Measurements from ENCODE around the gene ENOX1. TPM values are rescaled to one million over a fixed set of nuclear protein-coding genes. Genes with fewer than 3 reads are reported as not detected.

ENOX1 gene
- polyA plus RNA-seq, 1 donor (not counting 4 experiments of a cell fraction or from before 2014, with no cell fraction given), result 1.1 TPM

- Histone ChIP-seq H3K4me3 (ENCODE audit: control insufficient read depth in 2 of 3, extremely low read depth in 1 of 3, insufficient read depth in 2 of 3, low read depth in 1 of 3, low read length in 3 of 3) (no peak overlapping the region), H3K36me3 (ENCODE audit: control insufficient read depth in 2 of 2, extremely low read depth in 1 of 2, insufficient read depth in 2 of 2, low read length in 2 of 2) (no peaks in the 10 kb centered on the region), H3K4me1 (ENCODE audit: control insufficient read depth, extremely low read depth, insufficient read depth, low read length) (no peaks in the 10 kb centered on the region), H3K4me2 (ENCODE audit: control insufficient read depth, extremely low read depth, insufficient read depth, low read depth, low read length) (no peak overlapping the region), H3K79me2 (ENCODE audit: control insufficient read depth, insufficient read depth, low read length) (no peaks in the 10 kb centered on the region), H4K20me1 (ENCODE audit: control insufficient read depth, extremely low read depth, insufficient read depth, low read length) (no peaks in the 10 kb centered on the region), H3K27ac (ENCODE audit: control insufficient read depth, insufficient read depth, low read length) (no peak overlapping the region), H3K9me1 (ENCODE audit: control insufficient read depth, extremely low read depth, insufficient read depth, low read length) (no peaks in the 10 kb centered on the region), H3K9me3 (ENCODE audit: control insufficient read depth, low read depth, low read length) (no peaks in the 10 kb centered on the region), H2AFZ (ENCODE audit: control insufficient read depth, low read length) (no peak overlapping the region), H3K9ac (ENCODE audit: control insufficient read depth, extremely low read depth, insufficient read depth, low read length) (no peak overlapping the region), H3K27me3 (ENCODE audit: control insufficient read depth, extremely low read depth, insufficient read depth, low read length) (peaks cover 4% of the 10 kb centered on the region)
- FAIRE-seq, result no peak
- no peak for TF ChIP-seq EZH2 (IDR thresholded peaks at IDR 0.05; ENCODE audit: low read length)
- no peak for TF ChIP-seq CTCF (optimal IDR thresholded peaks at IDR 0.05 in 1 of 3, IDR thresholded peaks at IDR 0.05 in 1 of 3, conservative IDR thresholded peaks at IDR 0.05 in 1 of 3; ENCODE audit: extremely low read depth in 1 of 3, insufficient read depth in 2 of 3, low read length in 3 of 3)
- dilution Hi-C loops (cut with MboI; ENCODE audit: extremely low pct_ligation_motif_present, low sequenced_read_pairs), result no loop called here
- no peak for DNase-seq (ENCODE audit: low read depth, low spot score)
Observed at GRCh38 chr13:43698758-43699157, 88.0 kb downstream of the ENOX1 start.

DNA sequence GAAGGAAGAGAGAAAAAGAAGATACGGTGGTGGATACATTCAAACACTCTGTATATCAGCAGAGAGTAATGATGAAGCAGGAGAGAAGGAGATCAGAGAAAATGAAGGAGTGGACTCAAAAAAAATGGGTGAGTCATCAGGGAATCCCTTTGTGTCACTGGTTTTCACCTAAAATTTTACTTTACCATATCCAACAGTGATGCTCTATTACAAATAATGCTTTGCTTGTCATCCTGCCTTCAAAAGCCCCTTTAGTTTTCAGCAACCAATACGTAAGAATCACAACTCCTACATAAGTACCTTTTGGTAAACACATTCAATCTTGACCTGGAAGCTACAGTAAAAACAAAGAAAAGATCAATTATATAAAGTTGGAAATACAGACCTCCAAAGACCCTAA lies 88.8 kb downstream of the ENOX1 start:
- TF ChIP-seq EZH2 (IDR thresholded peaks at IDR 0.05; ENCODE audit: low read length) (no peak), CTCF (optimal IDR thresholded peaks at IDR 0.05 in 1 of 3, IDR thresholded peaks at IDR 0.05 in 1 of 3, conservative IDR thresholded peaks at IDR 0.05 in 1 of 3; ENCODE audit: extremely low read depth in 1 of 3, insufficient read depth in 2 of 3, low read length in 3 of 3) (no peak)
- DNase-seq (ENCODE audit: low read depth, low spot score) (no peak), FAIRE-seq (no peak)
- no peaks in the 10 kb centered on the region for H4K20me1 ChIP-seq (ENCODE audit: control insufficient read depth, extremely low read depth, insufficient read depth, low read length)
- no peak overlapping the region for H3K4me2 ChIP-seq (ENCODE audit: control insufficient read depth, extremely low read depth, insufficient read depth, low read depth, low read length)
- H3K9me3 ChIP-seq (ENCODE audit: control insufficient read depth, low read depth, low read length), result no peaks in the 10 kb centered on the region
- H3K27ac ChIP-seq (ENCODE audit: control insufficient read depth, insufficient read depth, low read length), result no peak overlapping the region
- H3K79me2 ChIP-seq (ENCODE audit: control insufficient read depth, insufficient read depth, low read length), result no peaks in the 10 kb centered on the region
- dilution Hi-C loops (cut with MboI; ENCODE audit: extremely low pct_ligation_motif_present, low sequenced_read_pairs), result no loop called here
- no peaks in the 10 kb centered on the region for H3K4me1 ChIP-seq (ENCODE audit: control insufficient read depth, extremely low read depth, insufficient read depth, low read length)
- no peaks in the 10 kb centered on the region for H3K36me3 ChIP-seq (ENCODE audit: control insufficient read depth in 2 of 2, extremely low read depth in 1 of 2, insufficient read depth in 2 of 2, low read length in 2 of 2)
- no peaks in the 10 kb centered on the region for H3K9me1 ChIP-seq (ENCODE audit: control insufficient read depth, extremely low read depth, insufficient read depth, low read length)
- no peak overlapping the region for H3K4me3 ChIP-seq (ENCODE audit: control insufficient read depth in 2 of 3, extremely low read depth in 1 of 3, insufficient read depth in 2 of 3, low read depth in 1 of 3, low read length in 3 of 3)
- no peak overlapping the region for H3K9ac ChIP-seq (ENCODE audit: control insufficient read depth, extremely low read depth, insufficient read depth, low read length)
- peaks cover 4% of the 10 kb centered on the region for H3K27me3 ChIP-seq (ENCODE audit: control insufficient read depth, extremely low read depth, insufficient read depth, low read length)
- no peak overlapping the region for H2AFZ ChIP-seq (ENCODE audit: control insufficient read depth, low read length)

Measured in keratinocyte (primary cell).